ENCODE results near the gene HYPK.
A peak's percentile ranks its signal among the peaks of the same experiment; 100 is the strongest.
"Not testable (repeated sequence)": the region's sequence is repeated elsewhere in the genome, so short reads cannot be mapped to it uniquely, and the experiment has no call there.

Gene HYPK

GRCh38 chr15:43796566-43796965, 3.8 kb upstream of the HYPK start:
- H3K18ac ChIP-seq (ENCODE audit: low read depth in 1 of 2, low read length in 2 of 2): no peak overlapping the region
- H3K9me3 ChIP-seq (ENCODE audit: control insufficient read depth, low read length): no peaks in the 10 kb centered on the region
- no peak overlapping the region for H2AFZ ChIP-seq (ENCODE audit: low read depth, low read length)
- peaks cover 8% of the 10 kb centered on the region for H3K79me1 ChIP-seq (replicated peaks; ENCODE audit: low read length, poor library complexity, severe bottlenecking)
- H3K4me1 ChIP-seq (ENCODE audit: control insufficient read depth, insufficient read depth, low read depth, low read length): peaks cover 31% of the 10 kb centered on the region
- no peak overlapping the region for H2BK5ac ChIP-seq (ENCODE audit: low read depth, low read length, poor library complexity, severe bottlenecking)
- no peak overlapping the region for H3K9ac ChIP-seq (ENCODE audit: low read length)
- no peak overlapping the region for H2BK120ac ChIP-seq (ENCODE audit: low read depth, low read length)
- no peak overlapping the region for H3K4me3 ChIP-seq (ENCODE audit: insufficient read depth in 1 of 2, low read depth in 1 of 2, low read length in 2 of 2)
- H3K4ac ChIP-seq (ENCODE audit: low read depth in 1 of 2, low read length in 2 of 2): no peak overlapping the region
- no peaks in the 10 kb centered on the region for H3K27me3 ChIP-seq (ENCODE audit: control insufficient read depth in 1 of 2, insufficient read depth in 1 of 2, low read length in 2 of 2)
- H4K91ac ChIP-seq (ENCODE audit: low read length): no peak overlapping the region
- WGBS: 89% methylated on average over 1 of the region's 3 CpGs
- H2AK5ac ChIP-seq (ENCODE audit: low read length, severe bottlenecking): no peak overlapping the region
- H4K8ac ChIP-seq (ENCODE audit: low read length): no peak overlapping the region
- no peak overlapping the region for H2BK15ac ChIP-seq (ENCODE audit: low read depth, poor library complexity, severe bottlenecking)
- no peak overlapping the region for H3K14ac ChIP-seq (ENCODE audit: low read length in 2 of 2)
- H3K27ac ChIP-seq (ENCODE audit: low read length, poor library complexity, severe bottlenecking): no peak overlapping the region
- H2BK12ac ChIP-seq (ENCODE audit: low read length in 2 of 2): no peak overlapping the region
- no peak overlapping the region for H3K23ac ChIP-seq (ENCODE audit: low read length in 2 of 2)
- peaks cover 46 to 69% of the 10 kb centered on the region in 2 experiments for H3K36me3 ChIP-seq (ENCODE audit: control insufficient read depth in 1 of 2, insufficient read depth in 2 of 2, low read depth in 1 of 2, low read length in 2 of 2)
- H3K4me2 ChIP-seq (ENCODE audit: low read length, poor library complexity, severe bottlenecking): no peak overlapping the region
- no peak for DNase-seq

GRCh38 chr15:43799209-43799944, 1.0 kb upstream of the HYPK start:
- Histone ChIP-seq H3K18ac (ENCODE audit: low read depth in 1 of 2, low read length in 2 of 2) (peak overlapping the region in 1 of 2 experiments; percentile 46), H3K27ac (ENCODE audit: low read length, poor library complexity, severe bottlenecking) (no peak overlapping the region), H2AK5ac (ENCODE audit: low read length, severe bottlenecking) (peak overlapping the region; percentile 56), H3K4ac (ENCODE audit: low read depth in 1 of 2, low read length in 2 of 2) (peak overlapping the region in 1 of 2 experiments; percentile 81), H3K23ac (ENCODE audit: low read length in 2 of 2) (no peak overlapping the region), H3K4me1 (ENCODE audit: control insufficient read depth, insufficient read depth, low read depth, low read length) (peaks cover 26% of the 10 kb centered on the region), H2BK12ac (ENCODE audit: low read length in 2 of 2) (peak overlapping the region in 1 of 2 experiments; percentile 68), H4K8ac (ENCODE audit: low read length) (peak overlapping the region; percentile 89), H3K9ac (ENCODE audit: low read length) (peak overlapping the region; percentile 96), H2AFZ (ENCODE audit: low read depth, low read length) (no peak overlapping the region), H3K79me1 (replicated peaks; ENCODE audit: low read length, poor library complexity, severe bottlenecking) (peaks cover 13% of the 10 kb centered on the region), H3K36me3 (ENCODE audit: control insufficient read depth in 1 of 2, insufficient read depth in 2 of 2, low read depth in 1 of 2, low read length in 2 of 2) (peaks cover 49 to 82% of the 10 kb centered on the region in 2 experiments), H2BK15ac (ENCODE audit: low read depth, poor library complexity, severe bottlenecking) (no peak overlapping the region), H2BK120ac (ENCODE audit: low read depth, low read length) (no peak overlapping the region), H3K4me2 (ENCODE audit: low read length, poor library complexity, severe bottlenecking) (no peak overlapping the region), H3K9me3 (ENCODE audit: control insufficient read depth, low read length) (no peaks in the 10 kb centered on the region), H2BK5ac (ENCODE audit: low read depth, low read length, poor library complexity, severe bottlenecking) (no peak overlapping the region), H4K91ac (ENCODE audit: low read length) (peak overlapping the region; percentile 23), H3K4me3 (ENCODE audit: insufficient read depth in 1 of 2, low read depth in 1 of 2, low read length in 2 of 2) (no peak overlapping the region), H3K14ac (ENCODE audit: low read length in 2 of 2) (no peak overlapping the region), H3K27me3 (ENCODE audit: control insufficient read depth in 1 of 2, insufficient read depth in 1 of 2, low read length in 2 of 2) (no peaks in the 10 kb centered on the region)
- DNase-seq: no peak
- 93% methylated on average over 16 of the region's 16 CpGs for WGBS

- WGBS: 96% methylated on average over 8 of the region's 8 CpGs
- H3K9ac ChIP-seq (ENCODE audit: low read length): peak within 1 kb of the TSS; percentile 96
- H3K23ac ChIP-seq (ENCODE audit: low read length in 2 of 2): peak within 1 kb of the TSS in 1 of 2 experiments; percentile 5
- H3K4ac ChIP-seq (ENCODE audit: low read depth in 1 of 2, low read length in 2 of 2): peak within 1 kb of the TSS; percentile 66 to 81
- peak within 1 kb of the TSS; percentile 23 for H4K91ac ChIP-seq (ENCODE audit: low read length)
- no peak within 1 kb of the TSS for H2BK5ac ChIP-seq (ENCODE audit: low read depth, low read length, poor library complexity, severe bottlenecking)
- H3K27me3 ChIP-seq (ENCODE audit: control insufficient read depth in 1 of 2, insufficient read depth in 1 of 2, low read length in 2 of 2): no peaks in the 10 kb centered on the region
- peaks cover 10% of the 10 kb centered on the region for H3K79me1 ChIP-seq (replicated peaks; ENCODE audit: low read length, poor library complexity, severe bottlenecking)
- H3K18ac ChIP-seq (ENCODE audit: low read depth in 1 of 2, low read length in 2 of 2): peak within 1 kb of the TSS in 1 of 2 experiments; percentile 46
- H3K4me1 ChIP-seq (ENCODE audit: control insufficient read depth, insufficient read depth, low read depth, low read length): peaks cover 20% of the 10 kb centered on the region
- no peak within 1 kb of the TSS for H2BK120ac ChIP-seq (ENCODE audit: low read depth, low read length)
- no peak within 1 kb of the TSS for H2AFZ ChIP-seq (ENCODE audit: low read depth, low read length)
- H2BK12ac ChIP-seq (ENCODE audit: low read length in 2 of 2): peak within 1 kb of the TSS in 1 of 2 experiments; percentile 68
- H3K9me3 ChIP-seq (ENCODE audit: control insufficient read depth, low read length): no peaks in the 10 kb centered on the region
- peak within 1 kb of the TSS; percentile 67 for H3K27ac ChIP-seq (ENCODE audit: low read length, poor library complexity, severe bottlenecking)
- peak within 1 kb of the TSS; percentile 76 for H3K4me2 ChIP-seq (ENCODE audit: low read length, poor library complexity, severe bottlenecking)
- no peak within 1 kb of the TSS for H2BK15ac ChIP-seq (ENCODE audit: low read depth, poor library complexity, severe bottlenecking)
- peak within 1 kb of the TSS; percentile 89 for H4K8ac ChIP-seq (ENCODE audit: low read length)
- H2AK5ac ChIP-seq (ENCODE audit: low read length, severe bottlenecking): peak within 1 kb of the TSS; percentile 56
- DNase-seq: no peak
- H3K14ac ChIP-seq (ENCODE audit: low read length in 2 of 2): no peak within 1 kb of the TSS
- H3K36me3 ChIP-seq (ENCODE audit: control insufficient read depth in 1 of 2, insufficient read depth in 2 of 2, low read depth in 1 of 2, low read length in 2 of 2): peaks cover 45 to 82% of the 10 kb centered on the region in 2 experiments
- peak within 1 kb of the TSS; percentile 73 to 97 for H3K4me3 ChIP-seq (ENCODE audit: insufficient read depth in 1 of 2, low read depth in 1 of 2, low read length in 2 of 2)
Observed at GRCh38 chr15:43799945-43800285, 484 bp upstream of the HYPK start, which contains the start of gene SERINC4. TSS of gene SERINC4 (minus strand) at chr15:43800220. CDS start at chr15:43799986, 234 bp downstream.

- H3K23ac ChIP-seq (ENCODE audit: low read length in 2 of 2); H3K27me3 ChIP-seq (ENCODE audit: control insufficient read depth in 1 of 2, insufficient read depth in 1 of 2, low read length in 2 of 2); H2BK15ac ChIP-seq (ENCODE audit: low read depth, poor library complexity, severe bottlenecking); H3K4me2 ChIP-seq (ENCODE audit: low read length, poor library complexity, severe bottlenecking); H2BK120ac ChIP-seq (ENCODE audit: low read depth, low read length); H4K8ac ChIP-seq (ENCODE audit: low read length); H3K14ac ChIP-seq (ENCODE audit: low read length in 2 of 2); H3K4me3 ChIP-seq (ENCODE audit: insufficient read depth in 1 of 2, low read depth in 1 of 2, low read length in 2 of 2); H3K4ac ChIP-seq (ENCODE audit: low read depth in 1 of 2, low read length in 2 of 2); H3K18ac ChIP-seq (ENCODE audit: low read depth in 1 of 2, low read length in 2 of 2); H3K27ac ChIP-seq (ENCODE audit: low read length, poor library complexity, severe bottlenecking); H4K91ac ChIP-seq (ENCODE audit: low read length); H3K9me3 ChIP-seq (ENCODE audit: control insufficient read depth, low read length); H3K9ac ChIP-seq (ENCODE audit: low read length); H2BK12ac ChIP-seq (ENCODE audit: low read length in 2 of 2); H3K79me1 ChIP-seq (replicated peaks; ENCODE audit: low read length, poor library complexity, severe bottlenecking); DNase-seq; H2BK5ac ChIP-seq (ENCODE audit: low read depth, low read length, poor library complexity, severe bottlenecking); H2AK5ac ChIP-seq (ENCODE audit: low read length, severe bottlenecking); H2AFZ ChIP-seq (ENCODE audit: low read depth, low read length): not testable (repeated sequence)
- WGBS: 95% methylated on average over 4 of the region's 7 CpGs
- Histone ChIP-seq H3K4me1 (ENCODE audit: control insufficient read depth, insufficient read depth, low read depth, low read length) (peaks cover 10% of the 10 kb centered on the region), H3K36me3 (ENCODE audit: control insufficient read depth in 1 of 2, insufficient read depth in 2 of 2, low read depth in 1 of 2, low read length in 2 of 2) (peaks cover 49 to 82% of the 10 kb centered on the region in 2 experiments)
Observed at GRCh38 chr15:43802676-43803075, 2.3 kb downstream of the HYPK start.

Measured in mesenchymal stem cell (in vitro differentiated cells and primary cell).